ENCODE measurements around the gene CDH13.
A peak's percentile ranks its signal among the peaks of the same experiment; 100 is the strongest.

The CDH13 gene

GRCh38 chr16:83318390-83318789 lies 691.6 kb downstream of the CDH13 start:
- no peak for DNase-seq

- DNase-seq, result no peak
These were observed 702.2 kb downstream of the CDH13 start for GRCh38 chr16:83328936-83329335.

- no peak for DNase-seq
These were observed 702.7 kb downstream of the CDH13 start for GRCh38 chr16:83329441-83329840.

GRCh38 chr16:83330251-83330650 lies 703.5 kb downstream of the CDH13 start:
- DNase-seq, result no peak

- no peak for DNase-seq
These were observed 708.3 kb downstream of the CDH13 start for GRCh38 chr16:83335076-83335475.

- no peak for DNase-seq
These were observed 709.8 kb downstream of the CDH13 start for GRCh38 chr16:83336603-83337002.

- no peak for DNase-seq
These were observed 711.4 kb downstream of the CDH13 start for GRCh38 chr16:83338138-83338537.

GRCh38 chr16:83338941-83339340 lies 712.2 kb downstream of the CDH13 start:
- no peak for DNase-seq

- DNase-seq, result no peak
These were observed 717.2 kb downstream of the CDH13 start for GRCh38 chr16:83343935-83344366.

GRCh38 chr16:83345846-83346640 lies 719.3 kb downstream of the CDH13 start:
- DNase-seq, result no peak

GRCh38 chr16:83348991-83349390 lies 722.2 kb downstream of the CDH13 start:
- DNase-seq, result no peak

GRCh38 chr16:83350481-83350880 lies 723.7 kb downstream of the CDH13 start:
- no peak for DNase-seq

- DNase-seq, result no peak
These were observed 725.1 kb downstream of the CDH13 start for GRCh38 chr16:83351846-83352245.

GRCh38 chr16:83353241-83353640 lies 726.5 kb downstream of the CDH13 start:
- DNase-seq, result no peak

- no peak for DNase-seq
These were observed 727.2 kb downstream of the CDH13 start for GRCh38 chr16:83354015-83354414.

GRCh38 chr16:83355570-83356218 lies 728.9 kb downstream of the CDH13 start:
- no peak for DNase-seq

- DNase-seq, result peak; percentile 4
These were observed 729.5 kb downstream of the CDH13 start for GRCh38 chr16:83356266-83356665.

GRCh38 chr16:83356986-83357385 lies 730.2 kb downstream of the CDH13 start:
- no peak for DNase-seq

GRCh38 chr16:83363521-83363920 lies 736.8 kb downstream of the CDH13 start:
- no peak for DNase-seq

GRCh38 chr16:83365166-83365565 lies 738.4 kb downstream of the CDH13 start:
- DNase-seq, result no peak

GRCh38 chr16:83366228-83366627 lies 739.5 kb downstream of the CDH13 start:
- no peak for DNase-seq

- DNase-seq, result no peak
These were observed 748.2 kb downstream of the CDH13 start for GRCh38 chr16:83374979-83375378.

- DNase-seq, result no peak
These were observed 763.0 kb downstream of the CDH13 start for GRCh38 chr16:83389751-83390150.

GRCh38 chr16:83390759-83391158 lies 764.0 kb downstream of the CDH13 start:
- DNase-seq, result no peak

- DNase-seq, result no peak
These were observed 766.0 kb downstream of the CDH13 start for GRCh38 chr16:83392743-83393142.
